K562 (cell line): ENCODE results near the gene BAK1. TPM values are rescaled to one million over a fixed set of nuclear protein-coding genes. Genes with fewer than 3 reads are reported as not detected.
A peak's percentile ranks its signal among the peaks of the same experiment; 100 is the strongest.

ENCODE experiments used
- ATAC-seq: fragments of 200-7000 bp; cut with Tn5 transposase; 3 replicates; pipeline ENCODE4 v1.9.1; 2020; ENCODE audit warnings: moderate library complexity
- BruUV-seq: library from RNA; stranded (reverse); fragments of 400-500 nt; replicated peaks from 2 replicates; lab custom pipeline; 2021; lab: Mats Ljungman, UMichigan
- CTCF ChIA-PET: fragments of 300-600 bp; formaldehyde crosslinking; extraction: SDS; loops from one replicate; lab custom pipeline; 2021; ENCODE audit warnings: low intra/inter-chr PET ratio; lab: Yijun Ruan, JAX
- POLR2A ChIA-PET: fragments of 300-600, 350-650 bp; sonication (Branson Sonifier 250); formaldehyde crosslinking; extraction: SDS; loops from one replicate; lab custom pipeline; 2021; ENCODE audit warnings: antibody characterized with exemption, inconsistent platforms; lab: Yijun Ruan, JAX
- DNase-seq, 4 experiments: peaks; one replicate each; pipeline versions ENCODE4 v3.0.0 to v3.0.0-alpha.2; 2011 to 2018; ENCODE audit warnings: low spot score in 3 of 4, mixed read lengths in 3 of 4; ENCODE audit errors: extremely low read depth in 1 of 4
- FAIRE-seq: peaks from 2 replicates; lab custom pipeline; 2011; peaks lifted over from hg19 to GRCh38; lab: Jason Lieb, UNC
- H2AFZ ChIP-seq: 2 replicates; pipeline ENCODE4 v1.6.0; 2011; ENCODE audit warnings: low read depth, low read length, control low read depth, inconsistent platforms
- H3K27ac ChIP-seq: fragments of 200-600 bp; 3 replicates; pipeline ENCODE4 v1.8.0; 2011; ENCODE audit warnings: low read depth, mild to moderate bottlenecking, control low read depth, inconsistent platforms, low read length, moderate library complexity, mixed read lengths; ENCODE audit errors: extremely low read depth
- H3K27me3 ChIP-seq, 2 experiments: fragments of 300-600 bp in 1 of 2; 2 replicates in 1 of 2; 3 replicates in 1 of 2; pipeline versions ENCODE4 v1.6.0 to v1.8.0; 2011; ENCODE audit warnings: inconsistent platforms in 2 of 2, low read length in 2 of 2, mild to moderate bottlenecking in 1 of 2, mixed read lengths in 1 of 2, moderate library complexity in 1 of 2; ENCODE audit not compliant: control insufficient read depth in 2 of 2, insufficient read depth in 2 of 2
- H3K36me3 ChIP-seq: fragments of 300-600 bp; 3 replicates; pipeline ENCODE4 v1.8.0; 2011; ENCODE audit warnings: mild to moderate bottlenecking, low read length, inconsistent platforms; ENCODE audit not compliant: control insufficient read depth, insufficient read depth
- H3K4me1 ChIP-seq, 2 experiments: fragments of 200-600 bp in 1 of 2; replicated peaks in 1 of 2; 2 replicates in 1 of 2; 3 replicates in 1 of 2; pipeline versions ENCODE4 v1.5.1 to v1.8.0; 2011; ENCODE audit warnings: inconsistent platforms in 2 of 2, low read length in 2 of 2, mild to moderate bottlenecking in 1 of 2, mixed read lengths in 1 of 2, moderate library complexity in 1 of 2; ENCODE audit not compliant: control insufficient read depth in 2 of 2, insufficient read depth in 2 of 2
- H3K4me2 ChIP-seq: 2 replicates; pipeline ENCODE4 v1.6.1; 2011; ENCODE audit warnings: low read length, control low read depth, inconsistent platforms, mixed read lengths; ENCODE audit not compliant: insufficient read depth
- H3K4me3 ChIP-seq: fragments of 200-600 bp; sonication (generic), shearing (Covaris generic); 2 replicates; pipeline ENCODE4 v1.5.1; 2016; ENCODE audit warnings: control low read depth, inconsistent platforms
- H3K79me2 ChIP-seq: fragments of 200-600 bp; 3 replicates; pipeline ENCODE4 v1.8.0; 2011; ENCODE audit warnings: low read length, inconsistent platforms; ENCODE audit not compliant: control insufficient read depth, insufficient read depth
- H3K9ac ChIP-seq, 2 experiments: 2 replicates each; pipeline versions ENCODE4 v1.6.0 to v1.6.1; 2011; ENCODE audit warnings: low read depth in 2 of 2, low read length in 2 of 2, control low read depth in 1 of 2, inconsistent platforms in 1 of 2, mild to moderate bottlenecking in 1 of 2, mixed read lengths in 1 of 2; ENCODE audit not compliant: insufficient read depth in 1 of 2
- H3K9me1 ChIP-seq: one replicate; pipeline ENCODE4 v1.6.0; 2011; ENCODE audit warnings: inconsistent platforms, mild to moderate bottlenecking, low read length, moderate library complexity; ENCODE audit not compliant: control insufficient read depth, insufficient read depth
- H3K9me3 ChIP-seq: replicated peaks from 2 replicates; pipeline ENCODE4 v1.5.1; 2011; ENCODE audit warnings: low read depth, low read length, inconsistent platforms; ENCODE audit not compliant: control insufficient read depth, insufficient read depth
- H4K20me1 ChIP-seq: replicated peaks from 2 replicates; pipeline ENCODE4 v1.6.1; 2011; ENCODE audit warnings: low read length, inconsistent platforms, mixed read lengths; ENCODE audit not compliant: control insufficient read depth, insufficient read depth
- FOSL1 ChIP-seq: fragments of 200-800 bp; sonication (Bioruptor generic); conservative IDR thresholded peaks from 2 replicates; pipeline ENCODE4 v1.6.1; 2016; ENCODE audit warnings: missing genetic modification characterization, missing compliant biosample characterization
- PRDM10 ChIP-seq: fragments of 450-650 bp; IDR thresholded peaks from 2 replicates; pipeline ENCODE4 v1.6.1; 2018; ENCODE audit not compliant: partially characterized antibody
- RBM22 ChIP-seq: fragments of 200-400 bp; formaldehyde crosslinking; IDR thresholded peaks from 2 replicates; pipeline ENCODE4 v1.6.1; 2018; ENCODE audit warnings: low read length, low read depth; ENCODE audit not compliant: poor library complexity, severe bottlenecking
- ZNF766 ChIP-seq: fragments of 200-800 bp; sonication (Bioruptor generic); conservative IDR thresholded peaks from 2 replicates; pipeline ENCODE4 v1.6.1; 2016; ENCODE audit warnings: missing genetic modification characterization, missing compliant biosample characterization
- WGBS: fragments of 100-300 bp; shearing (Covaris generic); methylation state at CpG from one replicate; pipeline ENCODE4 v1.1.6; 2016; ENCODE audit warnings: low coverage, mixed read lengths; ENCODE audit not compliant: insufficient coverage; ENCODE audit errors: missing lambda C conversion rate; 5-methylcytosine and 5-hydroxymethylcytosine counted together
- in situ Hi-C: fragments of 300-500 bp; cut with MboI; formaldehyde crosslinking; loops from 4 replicates; pipeline ENCODE4 v1.15.0; 2018; ENCODE audit warnings: inconsistent platforms, mixed read lengths
- intact Hi-C: fragments of 100-400 bp; cut with micrococcal nuclease; formaldehyde crosslinking; loops from 2 replicates; pipeline ENCODE4 v1.14.2; 2022
- polyA plus RNA-seq, 8 experiments: library from polyadenylated mRNA; depleted of rRNA in 4 of 8; stranded (reverse) in 5 of 8; unstranded in 3 of 8; fragments of >200 nt; fragmentation: Nextera tagmentation in 2 of 8; fragmentation: Illumina TruSeq in 1 of 8; extraction: Ambion mirVana in 2 of 8; extraction: Trizol in 1 of 8; gene quantifications; 2 replicates each; pipeline versions ENCODE4 v1.2.1 to v1.2.3, GENCODE V29; 2011 to 2014; ENCODE audit warnings: inconsistent platforms in 1 of 8, missing spikeins in 1 of 8
- total RNA-seq, 7 experiments: library from RNA; depleted of rRNA in 6 of 7; stranded (reverse); fragments of >200 nt in 6 of 7; fragmentation: Illumina TruSeq in 2 of 7; extraction: Trizol in 2 of 7; gene quantifications; 2 replicates each; pipeline versions ENCODE4 v1.2.1 to v1.2.3, GENCODE V29; 2011 to 2021; ENCODE audit warnings: low replicate concordance in 1 of 7

Gene BAK1
- total and polyA plus RNA-seq, 9 of the 15 experiments (the other 6 are each of a cell fraction or from before 2014, with no cell fraction given): 5.4 to 30.7 (median 18.9) TPM

- Histone ChIP-seq H3K9me1 (no peaks in the 10 kb centered on the region), H3K9ac (no peak overlapping the region), H3K4me1 (peaks cover 13% of the 10 kb centered on the region in 2 experiments; a peak in 3 of 5 replicates), H3K27ac (no peak overlapping the region), H3K36me3 (no peaks in the 10 kb centered on the region), H3K4me2 (no peak overlapping the region), H3K4me3 (no peak overlapping the region), H3K9me3 (no peaks in the 10 kb centered on the region), H2AFZ (no peak overlapping the region), H3K27me3 (peaks cover 12 to 23% of the 10 kb centered on the region in 2 experiments), H3K79me2 (no peaks in the 10 kb centered on the region), H4K20me1 (no peaks in the 10 kb centered on the region)
- in situ Hi-C loops: no loop called here
- DNase-seq: no peak
- ATAC-seq: no peak
- WGBS: 13% methylated on average over 4 of the region's 4 CpGs
- BruUV-seq: no TSS peak
- ChIA-PET POLR2A (interaction anchor here (0.7 to 1.6 kb wide), 2 partner anchors 9 to 17 kb away, joined by 3 to 5 read pairs; no protein-coding TSS in a partner anchor), CTCF (no interaction called here)
- TF ChIP-seq ZNF766 (peak; percentile 93), FOSL1 (peak; percentile 50), PRDM10 (peak; percentile 73), RBM22 (no peak)
- FAIRE-seq: no peak
- intact Hi-C loops: no loop called here
Measured at GRCh38 chr6:33604941-33605854, 25.1 kb upstream of the BAK1 start.
